Kidney (tissue), 14 donors: ENCODE measurements around the gene AKR1A1. TPM values are rescaled to one million over a fixed set of nuclear protein-coding genes. Genes with fewer than 3 reads are reported as not detected.

Experiments
- DNase-seq, 5 donors: peaks; one replicate each; pipeline ENCODE4 v3.0.0-alpha.2; 2013 to 2020
- FAIRE-seq: peaks from 2 replicates; lab custom pipeline; 2012; peaks lifted over from hg19 to GRCh38; lab: Jason Lieb, UNC
- H3K27ac ChIP-seq, 2 donors: one replicate each; pipeline ENCODE4 v1.7.0; 2013; ENCODE audit warnings: low read depth in 2 of 2, low read length in 2 of 2, inconsistent platforms in 1 of 2
- H3K27me3 ChIP-seq: one replicate; pipeline ENCODE4 v1.7.1; 2013; ENCODE audit warnings: low read length, inconsistent platforms; ENCODE audit not compliant: control insufficient read depth, insufficient read depth
- H3K36me3 ChIP-seq, 3 donors: one replicate each; pipeline versions ENCODE4 v1.7.0 to v1.7.1; 2013; ENCODE audit warnings: low read length in 3 of 3, control low read depth in 1 of 3, inconsistent platforms in 1 of 3; ENCODE audit not compliant: insufficient read depth in 3 of 3, control insufficient read depth in 2 of 3
- H3K4me1 ChIP-seq, 3 donors: one replicate each; pipeline versions ENCODE4 v1.7.0 to v1.7.1; 2013; ENCODE audit warnings: low read length in 3 of 3, inconsistent platforms in 1 of 3, low read depth in 1 of 3; ENCODE audit not compliant: control insufficient read depth in 2 of 3, insufficient read depth in 2 of 3
- H3K4me3 ChIP-seq, 3 donors: one replicate each; pipeline versions ENCODE4 v1.7.0 to v1.8.1; 2013; ENCODE audit warnings: low read length in 3 of 3, control low read depth in 1 of 3, inconsistent platforms in 1 of 3
- H3K9ac ChIP-seq, 3 donors: one replicate each; pipeline versions ENCODE4 v1.7.0 to v1.7.1; 2013; ENCODE audit warnings: low read length in 3 of 3, control low read depth in 1 of 3, inconsistent platforms in 1 of 3
- H3K9me3 ChIP-seq, 3 donors: one replicate each; pipeline versions ENCODE4 v1.7.0 to v1.7.1; 2013; ENCODE audit warnings: low read length in 3 of 3, control low read depth in 1 of 3, inconsistent platforms in 1 of 3; ENCODE audit not compliant: control insufficient read depth in 2 of 3, insufficient read depth in 1 of 3
- intact Hi-C: fragments of 100-400 bp; cut with DNase I; formaldehyde crosslinking; loops from one replicate; pipeline ENCODE4 v1.11.1; 2022
- polyA plus RNA-seq: library from polyadenylated mRNA; stranded (reverse); fragments of 350-450 nt; fragmentation: Illumina TruSeq; extraction: RNeasy Lipid Tissue Mini Kit (QIAGEN cat#74804); gene quantifications from one replicate; pipeline ENCODE4 v1.2.3, GENCODE V29; 2014; ENCODE audit warnings: low read depth, low replicate concordance; ENCODE audit not compliant: insufficient read depth
- total RNA-seq: library from RNA; stranded (reverse); fragmentation: NEBNext Ultra II Directional; extraction: Animal tissue kit (Norgen Biotek cat#: 25700); gene quantifications from one replicate; pipeline ENCODE4 v1.2.1, GENCODE V29; 2021
- TF ChIP-seq, protein P1 (sequence below): IDR thresholded peaks from 3 replicates; pipeline ENCODE4 v1.5.1; 2012; ENCODE audit warnings: mild to moderate bottlenecking, moderate library complexity, borderline replicate concordance; ENCODE audit not compliant: insufficient read depth; ENCODE audit errors: extremely low read depth
- donor health status: control.
- donor health status: control.
- donor health status: control.
- donor health status: control.
- donor health status: control.
- donor health status: DM: yes; HTN: yes; CAD: no.
- donor health status: Normal renal cell carcinoma (clear cell type).

AKR1A1 gene
- total and polyA plus RNA-seq, 2 donors from 2014 or later, result 147 to 431 TPM

DNA sequence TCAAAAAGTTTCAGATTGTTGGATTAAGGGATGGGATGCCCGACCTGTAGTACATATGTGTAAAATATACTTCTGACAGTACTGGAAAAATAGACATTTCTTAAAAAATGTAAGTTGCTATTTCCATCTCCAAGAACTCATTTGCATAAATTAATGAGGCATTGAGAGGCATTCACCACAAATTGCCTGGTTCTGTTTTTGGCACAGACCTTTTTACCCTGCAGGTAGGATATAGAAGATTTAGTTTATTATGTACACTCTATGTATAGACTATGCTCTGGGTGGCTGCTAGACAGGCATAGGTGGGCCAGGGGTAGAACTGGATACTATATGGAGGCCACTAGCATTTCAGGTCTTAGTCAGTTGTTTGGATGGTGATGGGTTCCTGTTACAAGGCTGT lies 65.3 kb downstream of the AKR1A1 start:
- DNase-seq (no peak), FAIRE-seq (no peak)
- TF ChIP-seq, protein P1, sequence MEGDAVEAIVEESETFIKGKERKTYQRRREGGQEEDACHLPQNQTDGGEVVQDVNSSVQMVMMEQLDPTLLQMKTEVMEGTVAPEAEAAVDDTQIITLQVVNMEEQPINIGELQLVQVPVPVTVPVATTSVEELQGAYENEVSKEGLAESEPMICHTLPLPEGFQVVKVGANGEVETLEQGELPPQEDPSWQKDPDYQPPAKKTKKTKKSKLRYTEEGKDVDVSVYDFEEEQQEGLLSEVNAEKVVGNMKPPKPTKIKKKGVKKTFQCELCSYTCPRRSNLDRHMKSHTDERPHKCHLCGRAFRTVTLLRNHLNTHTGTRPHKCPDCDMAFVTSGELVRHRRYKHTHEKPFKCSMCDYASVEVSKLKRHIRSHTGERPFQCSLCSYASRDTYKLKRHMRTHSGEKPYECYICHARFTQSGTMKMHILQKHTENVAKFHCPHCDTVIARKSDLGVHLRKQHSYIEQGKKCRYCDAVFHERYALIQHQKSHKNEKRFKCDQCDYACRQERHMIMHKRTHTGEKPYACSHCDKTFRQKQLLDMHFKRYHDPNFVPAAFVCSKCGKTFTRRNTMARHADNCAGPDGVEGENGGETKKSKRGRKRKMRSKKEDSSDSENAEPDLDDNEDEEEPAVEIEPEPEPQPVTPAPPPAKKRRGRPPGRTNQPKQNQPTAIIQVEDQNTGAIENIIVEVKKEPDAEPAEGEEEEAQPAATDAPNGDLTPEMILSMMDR, result no peak
- Histone ChIP-seq H3K27ac (no peak overlapping the region), H3K4me3 (no peak overlapping the region), H3K36me3 (peaks cover 18 to 33% (median 24%) of the 10 kb centered on the region in 3 donors), H3K9me3 (no peaks in the 10 kb centered on the region), H3K27me3 (no peaks in the 10 kb centered on the region), H3K9ac (no peak overlapping the region), H3K4me1 (no peaks in the 10 kb centered on the region)
- intact Hi-C loops, result no loop called here

DNA sequence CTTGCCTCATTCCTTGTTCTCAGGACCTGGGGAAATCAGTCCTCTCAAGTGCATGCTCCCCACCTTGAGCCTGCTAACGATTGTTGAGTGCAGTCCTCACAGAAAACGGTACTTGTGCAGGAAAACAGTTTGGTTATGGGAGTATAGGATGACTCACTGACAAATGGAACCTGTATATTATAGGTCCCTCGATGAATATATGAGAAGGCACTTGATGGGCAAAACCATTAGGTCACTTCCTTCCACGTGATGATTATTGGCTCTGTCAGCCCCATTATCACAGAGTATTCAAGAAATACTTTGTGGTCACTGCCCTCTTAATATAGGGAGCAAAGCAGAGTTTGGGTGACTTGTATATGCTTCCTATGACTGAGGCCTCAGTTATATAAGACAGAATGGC lies 67.0 kb downstream of the AKR1A1 start:
- Histone ChIP-seq H3K27ac (no peak overlapping the region), H3K9ac (no peak overlapping the region), H3K4me3 (no peak overlapping the region), H3K36me3 (peaks cover 16 to 33% (median 24%) of the 10 kb centered on the region in 3 donors), H3K9me3 (no peaks in the 10 kb centered on the region), H3K4me1 (peaks cover 0 to 5% (median 0%) of the 10 kb centered on the region in 3 donors), H3K27me3 (no peaks in the 10 kb centered on the region)
- DNase-seq (no peak), FAIRE-seq (no peak)
- intact Hi-C loops, result no loop called here
- TF ChIP-seq, protein P1, result no peak

DNA sequence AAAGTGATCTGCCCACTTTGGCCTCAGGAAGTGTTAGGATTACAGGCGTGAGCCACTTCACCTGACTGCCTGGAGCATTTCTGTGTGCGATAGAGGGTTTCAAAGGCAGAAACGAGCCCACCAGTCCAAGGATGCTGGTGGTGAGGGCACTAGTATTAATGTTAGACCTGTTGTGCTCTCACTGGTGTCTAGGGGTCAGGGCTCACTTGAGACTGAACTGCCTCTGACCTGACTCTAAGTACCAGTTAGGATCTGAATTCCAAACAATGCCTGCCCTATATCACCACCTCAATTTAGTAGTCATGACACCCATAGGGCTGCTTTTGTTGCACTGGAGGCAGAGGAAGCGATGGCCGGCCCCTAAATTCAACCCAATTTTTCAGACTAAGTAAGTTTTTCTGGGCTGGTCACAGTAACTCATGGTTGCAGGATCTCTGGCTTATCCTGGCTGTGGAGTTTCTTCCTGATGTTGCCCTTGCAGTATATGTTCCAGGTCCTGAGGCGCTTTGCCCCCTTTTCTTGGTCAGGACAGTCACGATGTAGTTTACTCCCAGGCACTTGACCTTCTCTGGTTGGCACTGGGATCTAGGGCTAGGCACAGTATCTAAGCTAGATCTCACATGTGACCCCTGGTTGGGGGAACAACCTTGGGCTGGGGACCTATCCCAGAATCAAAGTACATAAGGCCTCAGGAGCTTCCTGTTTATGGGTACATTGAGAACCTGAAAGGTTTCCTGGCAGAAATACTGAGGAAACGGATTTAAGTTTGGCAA lies 68.7 kb downstream of the AKR1A1 start:
- H3K27ac ChIP-seq, result no peak overlapping the region
- intact Hi-C loops, result no loop called here
- FAIRE-seq (no peak), DNase-seq (no peak)
- no peaks in the 10 kb centered on the region for H3K27me3 ChIP-seq
- H3K4me3 ChIP-seq, result no peak overlapping the region
- TF ChIP-seq, protein P1, result no peak
- H3K9me3 ChIP-seq, result no peaks in the 10 kb centered on the region
- peaks cover 0 to 9% (median 0%) of the 10 kb centered on the region in 3 donors for H3K4me1 ChIP-seq
- no peak overlapping the region for H3K9ac ChIP-seq
- H3K36me3 ChIP-seq, result peaks cover 13 to 33% (median 24%) of the 10 kb centered on the region in 3 donors

Other genes with a start within 250 kb of the AKR1A1 start
- gene HPDL, start 223.9 kb upstream of the AKR1A1 start, total RNA-seq, result 0.66 TPM
- not detected for gene HPDL, start 223.9 kb upstream of the AKR1A1 start, polyA plus RNA-seq
- 10.4 TPM for gene TOE1, start 210.7 kb upstream of the AKR1A1 start, total RNA-seq
- gene TOE1, start 210.7 kb upstream of the AKR1A1 start, polyA plus RNA-seq, result 7.3 TPM
- gene MUTYH, start 210.4 kb upstream of the AKR1A1 start, total RNA-seq, result 29.0 TPM
- gene MUTYH, start 210.4 kb upstream of the AKR1A1 start, polyA plus RNA-seq, result 24.1 TPM
- 2.7 TPM for gene TESK2, start 59.7 kb upstream of the AKR1A1 start, total RNA-seq
- 1.6 TPM for gene TESK2, start 59.7 kb upstream of the AKR1A1 start, polyA plus RNA-seq
- 3.4 TPM for gene CCDC163, start 50.8 kb upstream of the AKR1A1 start, total RNA-seq
- gene CCDC163, start 50.8 kb upstream of the AKR1A1 start, polyA plus RNA-seq, result 0.80 TPM
- gene MMACHC, start 50.5 kb upstream of the AKR1A1 start, total RNA-seq, result 6.0 TPM
- 10.2 TPM for gene MMACHC, start 50.5 kb upstream of the AKR1A1 start, polyA plus RNA-seq
- 452 TPM for gene PRDX1, start 28.9 kb upstream of the AKR1A1 start, total RNA-seq
- gene PRDX1, start 28.9 kb upstream of the AKR1A1 start, polyA plus RNA-seq, result 1,042 TPM
- 51.6 TPM for gene NASP, start 33.2 kb downstream of the AKR1A1 start, total RNA-seq
- 49.5 TPM for gene NASP, start 33.2 kb downstream of the AKR1A1 start, polyA plus RNA-seq
- 3.0 TPM for gene CCDC17, start 73.2 kb downstream of the AKR1A1 start, total RNA-seq
- gene CCDC17, start 73.2 kb downstream of the AKR1A1 start, polyA plus RNA-seq, result 1.0 TPM
- 146 TPM for gene GPBP1L1, start 135.7 kb downstream of the AKR1A1 start, total RNA-seq
- 59.1 TPM for gene GPBP1L1, start 135.7 kb downstream of the AKR1A1 start, polyA plus RNA-seq
- 23.1 TPM for gene TMEM69, start 137.4 kb downstream of the AKR1A1 start, total RNA-seq
- gene TMEM69, start 137.4 kb downstream of the AKR1A1 start, polyA plus RNA-seq, result 21.7 TPM
- gene IPP, start 199.8 kb downstream of the AKR1A1 start, total RNA-seq, result 20.0 TPM
- gene IPP, start 199.8 kb downstream of the AKR1A1 start, polyA plus RNA-seq, result 6.3 TPM